DND-41 (cell line): ENCODE measurements around the gene PIGU.

Experiments used
- ATAC-seq: fragments of 200-7000 bp; cut with Tn5 transposase; 3 replicates; pipeline ENCODE4 v1.9.1; 2021; ENCODE audit warnings: low read depth; ENCODE audit not compliant: insufficient read depth
- DNase-seq: peaks from one replicate; pipeline ENCODE4 v3.0.0-alpha.2; 2020
- H2AFZ ChIP-seq: 2 replicates; pipeline ENCODE4 v1.6.0; 2012; ENCODE audit warnings: low read depth, low read length
- H3K27ac ChIP-seq: 2 replicates; pipeline ENCODE4 v1.5.1; 2012; ENCODE audit warnings: low read length, inconsistent platforms
- H3K27me3 ChIP-seq: fragments of 200-600 bp; sonication (generic); 2 replicates; pipeline ENCODE4 v1.6.0; 2012; ENCODE audit warnings: low read length, mild to moderate bottlenecking, inconsistent platforms; ENCODE audit not compliant: insufficient read depth, poor library complexity
- H3K36me3 ChIP-seq: 2 replicates; pipeline ENCODE4 v1.5.1; 2012; ENCODE audit warnings: low read length, inconsistent platforms; ENCODE audit not compliant: insufficient read depth
- H3K4me1 ChIP-seq: 2 replicates; pipeline ENCODE4 v1.5.1; 2012; ENCODE audit warnings: mild to moderate bottlenecking, low read length; ENCODE audit not compliant: insufficient read depth
- H3K4me2 ChIP-seq: 2 replicates; pipeline ENCODE4 v1.6.0; 2012; ENCODE audit warnings: mild to moderate bottlenecking, moderate library complexity, low read length, inconsistent platforms; ENCODE audit not compliant: insufficient read depth
- H3K4me3 ChIP-seq, 2 experiments: fragments of 200-600 bp in 1 of 2; shearing (Covaris generic) in 1 of 2; 2 replicates each; pipeline ENCODE4 v1.5.1; 2012 to 2016; ENCODE audit warnings: inconsistent platforms in 2 of 2, low read length in 2 of 2, mild to moderate bottlenecking in 2 of 2, low read depth in 1 of 2, moderate library complexity in 1 of 2
- H3K79me2 ChIP-seq: 2 replicates; pipeline ENCODE4 v1.6.0; 2012; ENCODE audit warnings: low read length, inconsistent platforms; ENCODE audit not compliant: insufficient read depth
- H3K9ac ChIP-seq: 2 replicates; pipeline ENCODE4 v1.6.0; 2012; ENCODE audit warnings: low read depth, mild to moderate bottlenecking, inconsistent platforms, low read length, moderate library complexity
- H3K9me3 ChIP-seq: 2 replicates; pipeline ENCODE4 v1.5.1; 2012; ENCODE audit warnings: low read length, moderate library complexity, mild to moderate bottlenecking, inconsistent platforms; ENCODE audit not compliant: insufficient read depth, severe bottlenecking
- H4K20me1 ChIP-seq: 2 replicates; pipeline ENCODE4 v1.6.0; 2012; ENCODE audit warnings: low read length; ENCODE audit not compliant: insufficient read depth
- CTCF ChIP-seq: IDR thresholded peaks from 2 replicates; pipeline ENCODE4 v1.5.1; 2012; ENCODE audit warnings: borderline replicate concordance, low read length, moderate library complexity, mild to moderate bottlenecking; ENCODE audit not compliant: poor library complexity, severe bottlenecking; ENCODE audit errors: extremely low read depth
- EZH2 ChIP-seq: IDR thresholded peaks from 3 replicates; pipeline ENCODE4 v1.6.1; 2012; ENCODE audit warnings: borderline replicate concordance, low read depth, mild to moderate bottlenecking, moderate library complexity, low read length, inconsistent platforms; ENCODE audit not compliant: severe bottlenecking

Gene PIGU

GRCh38 chr20:34578025-34578424 lies 98.9 kb downstream of the PIGU start:
- no peak for TF ChIP-seq EZH2
- no peak for TF ChIP-seq CTCF

GRCh38 chr20:34577061-34577460 lies 99.8 kb downstream of the PIGU start:
- TF ChIP-seq EZH2: no peak
- no peak for TF ChIP-seq CTCF
- Histone ChIP-seq H3K36me3 (peaks cover 67% of the 10 kb centered on the region), H3K4me2 (no peak overlapping the region), H3K79me2 (no peaks in the 10 kb centered on the region), H3K27me3 (no peaks in the 10 kb centered on the region), H3K27ac (no peak overlapping the region), H3K9ac (no peak overlapping the region), H2AFZ (no peak overlapping the region), H3K4me3 (no peak overlapping the region), H4K20me1 (no peaks in the 10 kb centered on the region), H3K4me1 (no peaks in the 10 kb centered on the region), H3K9me3 (no peaks in the 10 kb centered on the region)
- ATAC-seq (no peak), DNase-seq (no peak)

More at GRCh38 chr20:34578025-34578424, 98.9 kb downstream of the PIGU start:
- no peaks in the 10 kb centered on the region for H3K79me2 ChIP-seq
- DNase-seq (no peak), ATAC-seq (no peak)
- H2AFZ ChIP-seq: no peak overlapping the region
- H4K20me1 ChIP-seq: no peaks in the 10 kb centered on the region
- peaks cover 73% of the 10 kb centered on the region for H3K36me3 ChIP-seq
- H3K4me3 ChIP-seq: no peak overlapping the region
- no peaks in the 10 kb centered on the region for H3K9me3 ChIP-seq
- H3K9ac ChIP-seq: no peak overlapping the region
- H3K4me1 ChIP-seq: no peaks in the 10 kb centered on the region
- no peak overlapping the region for H3K4me2 ChIP-seq
- no peaks in the 10 kb centered on the region for H3K27me3 ChIP-seq
- H3K27ac ChIP-seq: no peak overlapping the region

GRCh38 chr20:34575756-34576155 lies 101.1 kb downstream of the PIGU start:
- no peak overlapping the region for H3K4me3 ChIP-seq
- H3K79me2 ChIP-seq: no peaks in the 10 kb centered on the region
- TF ChIP-seq CTCF (no peak), EZH2 (no peak)
- no peak overlapping the region for H3K4me2 ChIP-seq
- no peak overlapping the region for H3K9ac ChIP-seq
- no peak overlapping the region for H2AFZ ChIP-seq
- ATAC-seq (no peak), DNase-seq (no peak)
- no peaks in the 10 kb centered on the region for H3K27me3 ChIP-seq
- no peaks in the 10 kb centered on the region for H3K4me1 ChIP-seq
- no peaks in the 10 kb centered on the region for H3K9me3 ChIP-seq
- H3K36me3 ChIP-seq: peaks cover 66% of the 10 kb centered on the region
- no peak overlapping the region for H3K27ac ChIP-seq
- no peaks in the 10 kb centered on the region for H4K20me1 ChIP-seq

GRCh38 chr20:34575271-34575670 lies 101.6 kb downstream of the PIGU start:
- no peaks in the 10 kb centered on the region for H3K27me3 ChIP-seq
- no peak for TF ChIP-seq EZH2
- no peak for TF ChIP-seq CTCF
- no peak overlapping the region for H3K4me3 ChIP-seq
- no peaks in the 10 kb centered on the region for H3K9me3 ChIP-seq
- no peaks in the 10 kb centered on the region for H4K20me1 ChIP-seq
- H3K4me1 ChIP-seq: no peaks in the 10 kb centered on the region
- no peak overlapping the region for H3K4me2 ChIP-seq
- H2AFZ ChIP-seq: no peak overlapping the region
- no peak overlapping the region for H3K9ac ChIP-seq
- DNase-seq (no peak), ATAC-seq (no peak)
- peaks cover 62% of the 10 kb centered on the region for H3K36me3 ChIP-seq
- H3K79me2 ChIP-seq: no peaks in the 10 kb centered on the region
- H3K27ac ChIP-seq: no peak overlapping the region
